Epithelial cell of esophagus (primary cell): ENCODE data around the gene SINHCAF.

Experiments used
- DNase-seq: peaks from one replicate; pipeline ENCODE4 v3.0.0; 2010; ENCODE audit warnings: low read depth
- H3K4me3 ChIP-seq: 2 replicates; pipeline ENCODE4 v1.5.1; 2011; ENCODE audit warnings: mild to moderate bottlenecking, low read length, control low read depth
- CTCF ChIP-seq: IDR thresholded peaks from 2 replicates; pipeline ENCODE4 v1.5.1; 2011; ENCODE audit warnings: low read depth, mild to moderate bottlenecking, low read length, control low read depth, inconsistent platforms; ENCODE audit not compliant: insufficient read depth; ENCODE audit errors: missing control alignments

The SINHCAF gene

GRCh38 chr12:31331242-31331641 is 5.3 kb upstream of the SINHCAF start:
- no peak for DNase-seq
- no peak overlapping the region for H3K4me3 ChIP-seq
- TF ChIP-seq CTCF = no peak

GRCh38 chr12:31326736-31327659 is 1.0 kb upstream of the SINHCAF start:
- H3K4me3 ChIP-seq = peak overlapping the region; percentile 97
- DNase-seq = no peak
- no peak for TF ChIP-seq CTCF

GRCh38 chr12:31325524-31325875 is 450 bp downstream of the SINHCAF start:
- peak overlapping the region; percentile 97 for H3K4me3 ChIP-seq
- no peak for DNase-seq
- no peak for TF ChIP-seq CTCF

- peak; percentile 52 for DNase-seq
- no peak for TF ChIP-seq CTCF
- H3K4me3 ChIP-seq = peak overlapping the region; percentile 97
Measured at GRCh38 chr12:31324845-31325523, 966 bp downstream of the SINHCAF start.

GRCh38 chr12:31324116-31324844 is 1.7 kb downstream of the SINHCAF start:
- TF ChIP-seq CTCF = no peak
- DNase-seq = peak; percentile 90
- H3K4me3 ChIP-seq = peak overlapping the region; percentile 97

GRCh38 chr12:31323391-31324115 is 2.4 kb downstream of the SINHCAF start:
- TF ChIP-seq CTCF = no peak
- DNase-seq = no peak
- H3K4me3 ChIP-seq = peak overlapping the region; percentile 97
